Measurements from ENCODE around the gene KRT37. TPM values are rescaled to one million over a fixed set of nuclear protein-coding genes. Genes with fewer than 3 reads are reported as not detected.

Gene KRT37
- total and polyA plus RNA-seq, 7 experiments from 2014 or later, result not detected

DNA sequence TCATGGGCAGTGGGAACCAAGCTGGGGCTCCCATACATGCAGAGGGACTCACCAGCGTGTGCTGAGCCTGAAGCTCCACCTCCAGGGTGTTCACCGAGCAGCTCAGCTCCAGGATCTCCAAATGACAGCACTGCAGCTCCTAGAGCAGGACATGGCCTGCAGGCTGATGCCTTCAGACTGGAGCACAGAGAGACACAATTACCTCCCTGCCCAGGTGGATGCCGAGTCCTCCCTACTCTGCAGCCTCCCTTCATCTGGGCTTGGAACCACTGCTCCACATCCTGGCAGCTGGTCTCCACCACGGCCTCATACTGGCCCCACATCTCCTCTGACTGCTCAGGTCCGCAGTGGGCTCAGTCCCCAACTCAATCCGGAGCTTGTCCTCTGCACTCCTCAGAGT is 24.6 kb upstream of the KRT37 start:
- Histone ChIP-seq H3K4me1 (ENCODE audit: control insufficient read depth in 2 of 2, insufficient read depth in 2 of 2, low read length in 2 of 2) (no peaks in the 10 kb centered on the region), H3K4me3 (ENCODE audit: low read length) (no peak overlapping the region), H3K36me3 (ENCODE audit: control insufficient read depth in 2 of 3, insufficient read depth in 3 of 3, low read length in 3 of 3) (no peaks in the 10 kb centered on the region), H3K27ac (ENCODE audit: low read depth, low read length) (no peak overlapping the region), H3K27me3 (ENCODE audit: control insufficient read depth in 2 of 2, insufficient read depth in 2 of 2, low read length in 2 of 2) (no peaks in the 10 kb centered on the region), H3K9me3 (ENCODE audit: control insufficient read depth in 2 of 3, low read length in 3 of 3) (no peaks in the 10 kb centered on the region)
- Mint-ChIP-seq H3K9me3 (peaks cover 0 to 1% (median 0%) of the 10 kb centered on the region in 11 donors), H3K27me3 (peaks cover 0 to 15% (median 7%) of the 10 kb centered on the region in 5 donors), H3K36me3 (no peaks in the 10 kb centered on the region), H3K4me1 (peaks cover 0 to 2% (median 0%) of the 10 kb centered on the region in 7 donors), H3K4me3 (no peak overlapping the region), H3K27ac (no peak overlapping the region)
- ATAC-seq (no peak), DNase-seq (no peak)
- ChIA-PET POLR2A (no interaction called here), CTCF (interaction anchor here (1.3 kb wide), 1 partner anchor 214 kb away, joined by 3 read pairs; no protein-coding TSS in a partner anchor)
- intact Hi-C loops (cut with micrococcal nuclease), result no loop called here

DNA sequence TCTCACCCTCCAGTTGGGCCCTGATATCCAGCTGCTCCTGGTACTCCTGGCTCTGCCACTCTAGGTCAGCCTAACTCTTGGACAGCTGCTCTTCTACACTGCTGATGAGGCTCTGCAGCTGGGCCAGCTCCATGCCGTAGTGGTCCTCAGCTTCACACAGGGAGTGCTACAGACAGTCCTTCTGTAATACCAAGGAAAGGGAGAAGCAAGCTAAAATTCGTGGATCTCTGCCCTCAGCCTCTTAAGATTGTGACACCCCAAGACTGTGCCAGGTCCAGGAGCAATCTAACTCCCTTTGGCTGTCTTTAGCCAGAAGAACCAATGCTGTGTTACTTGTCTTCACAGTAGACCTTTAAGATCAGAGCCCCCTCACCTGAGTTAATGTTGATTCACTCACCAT is 24.1 kb upstream of the KRT37 start:
- H3K4me1 ChIP-seq (ENCODE audit: control insufficient read depth in 2 of 2, insufficient read depth in 2 of 2, low read length in 2 of 2), result no peaks in the 10 kb centered on the region
- H3K27ac Mint-ChIP-seq, result peak overlapping the region in 1 of 9 donors; percentile 29
- H3K36me3 Mint-ChIP-seq, result no peaks in the 10 kb centered on the region
- no peaks in the 10 kb centered on the region for H3K27me3 ChIP-seq (ENCODE audit: control insufficient read depth in 2 of 2, insufficient read depth in 2 of 2, low read length in 2 of 2)
- H3K27me3 Mint-ChIP-seq, result peaks cover 0 to 16% (median 7%) of the 10 kb centered on the region in 5 donors
- peaks cover 0 to 1% (median 0%) of the 10 kb centered on the region in 11 donors for H3K9me3 Mint-ChIP-seq
- no peak overlapping the region for H3K4me3 Mint-ChIP-seq
- DNase-seq (no peak), ATAC-seq (no peak)
- H3K36me3 ChIP-seq (ENCODE audit: control insufficient read depth in 2 of 3, insufficient read depth in 3 of 3, low read length in 3 of 3), result no peaks in the 10 kb centered on the region
- no peak overlapping the region for H3K4me3 ChIP-seq (ENCODE audit: low read length)
- POLR2A ChIA-PET, result no interaction called here
- peaks cover 0 to 2% (median 0%) of the 10 kb centered on the region in 7 donors for H3K4me1 Mint-ChIP-seq
- no peak overlapping the region for H3K27ac ChIP-seq (ENCODE audit: low read depth, low read length)
- H3K9me3 ChIP-seq (ENCODE audit: control insufficient read depth in 2 of 3, low read length in 3 of 3), result no peaks in the 10 kb centered on the region
- CTCF ChIA-PET, result interaction anchor here (1.3 kb wide), 1 partner anchor 215 kb away, joined by 3 read pairs; no protein-coding TSS in a partner anchor
- intact Hi-C loops (cut with micrococcal nuclease), result no loop called here

DNA sequence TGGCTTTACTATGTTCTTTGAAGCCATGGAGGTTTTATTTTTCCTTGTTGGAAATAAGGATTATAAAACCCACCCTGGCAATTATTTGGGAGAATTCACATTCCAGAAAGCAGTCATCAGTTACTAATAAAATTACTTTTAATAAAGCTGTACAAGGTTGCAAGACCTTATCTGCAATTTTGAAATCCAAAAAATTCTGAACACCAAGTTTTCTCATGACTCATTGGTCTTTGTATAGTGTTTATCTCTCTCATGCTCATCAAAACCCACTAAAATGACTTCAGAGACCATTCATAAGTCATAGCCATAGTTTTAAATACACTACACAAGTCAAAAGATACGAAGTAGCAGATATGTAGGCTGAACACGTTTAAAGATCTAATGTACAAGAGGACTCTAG is 22.4 kb upstream of the KRT37 start:
- Mint-ChIP-seq H3K27ac (no peak overlapping the region), H3K27me3 (peaks cover 0 to 16% (median 11%) of the 10 kb centered on the region in 5 donors), H3K4me3 (no peak overlapping the region), H3K36me3 (no peaks in the 10 kb centered on the region), H3K4me1 (peaks cover 0 to 2% (median 0%) of the 10 kb centered on the region in 7 donors), H3K9me3 (peaks cover 0 to 1% (median 0%) of the 10 kb centered on the region in 11 donors)
- no peaks in the 10 kb centered on the region for H3K27me3 ChIP-seq (ENCODE audit: control insufficient read depth in 2 of 2, insufficient read depth in 2 of 2, low read length in 2 of 2)
- intact Hi-C loops (cut with micrococcal nuclease), result no loop called here
- no peaks in the 10 kb centered on the region for H3K4me1 ChIP-seq (ENCODE audit: control insufficient read depth in 2 of 2, insufficient read depth in 2 of 2, low read length in 2 of 2)
- no peaks in the 10 kb centered on the region for H3K36me3 ChIP-seq (ENCODE audit: control insufficient read depth in 2 of 3, insufficient read depth in 3 of 3, low read length in 3 of 3)
- H3K4me3 ChIP-seq (ENCODE audit: low read length), result no peak overlapping the region
- no peak for DNase-seq
- H3K9me3 ChIP-seq (ENCODE audit: control insufficient read depth in 2 of 3, low read length in 3 of 3), result no peaks in the 10 kb centered on the region
- no peak overlapping the region for H3K27ac ChIP-seq (ENCODE audit: low read depth, low read length)
- POLR2A ChIA-PET, result interaction anchor here (0.6 kb wide), 1 partner anchor 494 kb away, joined by 3 read pairs; no protein-coding TSS in a partner anchor
- CTCF ChIA-PET, result no interaction called here
- no peak for ATAC-seq

DNA sequence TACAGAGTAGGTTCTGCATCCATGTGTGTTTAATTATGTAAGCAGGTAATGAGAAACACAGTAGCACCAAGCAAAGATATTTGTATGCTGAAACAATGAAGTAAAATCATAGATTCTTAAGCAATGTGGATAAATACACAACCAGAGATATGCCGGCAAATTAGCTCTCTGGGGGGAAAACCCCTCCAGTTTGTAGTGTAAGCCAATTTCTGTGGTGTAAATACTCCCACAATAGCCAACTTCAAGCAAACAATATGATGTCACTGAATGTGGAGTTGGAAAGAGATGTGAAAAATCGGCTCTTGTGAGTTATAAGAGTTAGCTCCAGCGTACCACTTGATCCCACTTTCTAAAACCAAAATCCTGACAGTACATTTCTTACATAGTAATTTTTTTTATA is 20.3 kb upstream of the KRT37 start:
- Mint-ChIP-seq H3K36me3 (no peaks in the 10 kb centered on the region), H3K27me3 (peaks cover 0 to 16% (median 8%) of the 10 kb centered on the region in 5 donors), H3K4me3 (no peak overlapping the region), H3K9me3 (peaks cover 0 to 5% (median 0%) of the 10 kb centered on the region in 11 donors), H3K27ac (no peak overlapping the region), H3K4me1 (no peaks in the 10 kb centered on the region)
- H3K9me3 ChIP-seq (ENCODE audit: control insufficient read depth in 2 of 3, low read length in 3 of 3), result no peaks in the 10 kb centered on the region
- POLR2A ChIA-PET, result no interaction called here
- no peaks in the 10 kb centered on the region for H3K27me3 ChIP-seq (ENCODE audit: control insufficient read depth in 2 of 2, insufficient read depth in 2 of 2, low read length in 2 of 2)
- intact Hi-C loops (cut with micrococcal nuclease), result no loop called here
- no peak overlapping the region for H3K4me3 ChIP-seq (ENCODE audit: low read length)
- CTCF ChIA-PET, result interaction anchor here (0.7 to 0.8 kb wide), 2 partner anchors 22 to 24 kb away, joined by 3 to 4 read pairs; no protein-coding TSS in a partner anchor
- DNase-seq, result no peak
- no peak overlapping the region for H3K27ac ChIP-seq (ENCODE audit: low read depth, low read length)
- H3K36me3 ChIP-seq (ENCODE audit: control insufficient read depth in 2 of 3, insufficient read depth in 3 of 3, low read length in 3 of 3), result no peaks in the 10 kb centered on the region
- H3K4me1 ChIP-seq (ENCODE audit: control insufficient read depth in 2 of 2, insufficient read depth in 2 of 2, low read length in 2 of 2), result no peaks in the 10 kb centered on the region
- no peak for ATAC-seq

DNA sequence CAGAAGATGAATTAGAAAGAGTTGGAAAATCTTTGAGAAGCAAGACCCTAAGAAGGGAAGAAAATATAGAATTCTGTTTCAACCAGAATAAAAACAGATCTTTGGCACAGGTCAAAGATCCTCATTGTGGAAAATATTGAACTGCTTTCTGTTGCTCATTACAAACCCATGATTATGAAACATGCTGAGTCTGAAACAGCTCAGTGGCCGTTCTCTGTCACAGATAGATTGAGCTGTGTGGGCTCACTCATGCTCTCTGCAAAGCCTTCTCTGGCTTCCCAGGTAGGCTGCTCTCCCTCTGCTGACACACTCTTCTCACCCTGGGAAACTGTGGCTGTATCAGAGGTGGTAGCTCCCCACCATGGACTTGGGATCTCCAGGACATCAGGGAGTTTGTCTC is 19.8 kb upstream of the KRT37 start:
- POLR2A ChIA-PET, result no interaction called here
- Histone ChIP-seq H3K27me3 (ENCODE audit: control insufficient read depth in 2 of 2, insufficient read depth in 2 of 2, low read length in 2 of 2) (no peaks in the 10 kb centered on the region), H3K27ac (ENCODE audit: low read depth, low read length) (no peak overlapping the region), H3K4me3 (ENCODE audit: low read length) (no peak overlapping the region), H3K9me3 (ENCODE audit: control insufficient read depth in 2 of 3, low read length in 3 of 3) (no peaks in the 10 kb centered on the region), H3K36me3 (ENCODE audit: control insufficient read depth in 2 of 3, insufficient read depth in 3 of 3, low read length in 3 of 3) (no peaks in the 10 kb centered on the region), H3K4me1 (ENCODE audit: control insufficient read depth in 2 of 2, insufficient read depth in 2 of 2, low read length in 2 of 2) (no peaks in the 10 kb centered on the region)
- Mint-ChIP-seq H3K4me1 (peaks cover 0 to 4% (median 0%) of the 10 kb centered on the region in 7 donors), H3K36me3 (no peaks in the 10 kb centered on the region), H3K27ac (no peak overlapping the region), H3K27me3 (peaks cover 0 to 16% (median 5%) of the 10 kb centered on the region in 5 donors), H3K9me3 (peaks cover 0 to 6% (median 0%) of the 10 kb centered on the region in 11 donors), H3K4me3 (no peak overlapping the region)
- DNase-seq, result no peak
- CTCF ChIA-PET, result interaction anchor here (0.5 to 0.8 kb wide), 3 partner anchors 12 to 24 kb away, joined by 3 to 5 read pairs (median 4); no protein-coding TSS in a partner anchor
- intact Hi-C loops (cut with micrococcal nuclease), result no loop called here
- no peak for ATAC-seq

DNA sequence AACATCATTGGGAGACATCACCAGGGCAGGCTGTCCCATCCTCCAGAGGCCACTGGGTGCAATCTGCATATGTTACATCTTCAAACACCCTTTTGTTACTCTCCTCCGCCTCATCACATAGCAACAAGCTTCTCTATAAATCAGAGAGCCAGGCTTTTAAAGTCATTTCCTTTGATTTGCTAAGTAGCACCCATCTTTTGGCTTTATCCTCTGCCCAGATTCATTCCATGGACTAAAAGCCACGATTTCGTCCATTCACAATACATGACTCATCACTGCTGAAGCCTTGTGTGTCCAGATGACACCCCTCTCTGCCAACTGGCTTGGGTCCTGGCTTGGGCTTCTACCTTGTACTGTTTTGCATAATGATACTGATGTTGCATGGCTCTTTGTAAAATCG is 18.4 kb upstream of the KRT37 start:
- H3K4me1 ChIP-seq (ENCODE audit: control insufficient read depth in 2 of 2, insufficient read depth in 2 of 2, low read length in 2 of 2), result no peaks in the 10 kb centered on the region
- ChIA-PET CTCF (interaction anchor here (0.8 kb wide), 1 partner anchor 12 kb away, joined by 3 read pairs; no protein-coding TSS in a partner anchor), POLR2A (no interaction called here)
- no peaks in the 10 kb centered on the region for H3K36me3 ChIP-seq (ENCODE audit: control insufficient read depth in 2 of 3, insufficient read depth in 3 of 3, low read length in 3 of 3)
- ATAC-seq, result no peak
- intact Hi-C loops (cut with micrococcal nuclease), result no loop called here
- Mint-ChIP-seq H3K9me3 (peaks cover 0 to 6% (median 0%) of the 10 kb centered on the region in 11 donors), H3K27me3 (peaks cover 0 to 16% (median 4%) of the 10 kb centered on the region in 5 donors), H3K4me3 (no peak overlapping the region), H3K36me3 (no peaks in the 10 kb centered on the region), H3K27ac (no peak overlapping the region), H3K4me1 (peaks cover 0 to 4% (median 0%) of the 10 kb centered on the region in 7 donors)
- H3K27me3 ChIP-seq (ENCODE audit: control insufficient read depth in 2 of 2, insufficient read depth in 2 of 2, low read length in 2 of 2), result no peaks in the 10 kb centered on the region
- no peak overlapping the region for H3K4me3 ChIP-seq (ENCODE audit: low read length)
- DNase-seq, result no peak
- H3K27ac ChIP-seq (ENCODE audit: low read depth, low read length), result no peak overlapping the region
- H3K9me3 ChIP-seq (ENCODE audit: control insufficient read depth in 2 of 3, low read length in 3 of 3), result no peaks in the 10 kb centered on the region

DNA sequence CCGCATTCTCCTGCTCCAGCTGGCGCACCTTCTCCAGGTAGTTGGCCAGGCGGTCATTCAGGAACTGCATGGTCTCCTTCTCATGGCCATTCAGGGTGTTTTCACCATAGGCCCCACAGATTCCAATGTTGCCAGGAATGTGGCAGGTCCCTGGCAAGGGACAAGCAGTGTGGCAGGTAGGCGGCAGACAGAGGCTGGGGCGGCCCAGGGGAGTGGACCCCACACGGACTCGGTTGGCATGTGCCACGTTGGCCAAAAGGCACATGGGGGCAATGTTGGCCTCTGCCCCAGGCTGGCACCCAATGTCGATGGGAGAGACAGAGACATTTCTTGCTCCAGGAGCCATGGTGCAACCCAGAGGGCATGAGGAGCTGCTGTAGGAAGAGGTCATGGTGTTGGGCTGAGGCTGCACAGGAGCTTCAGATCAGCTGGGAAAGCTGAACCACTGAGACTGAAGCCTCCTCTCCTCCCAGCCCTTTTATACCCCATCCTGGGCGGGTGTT is 16.2 kb upstream of the KRT37 start, which contains the start of gene KRT38:
Gene KRT38 (minus strand): TSS at position 453 of the 503 bp plus-strand sequence. CDS start 62 bp downstream, at position 391.
- ATAC-seq (no peak), DNase-seq (no peak)
- no peak within 1 kb of the TSS for H3K27ac ChIP-seq (ENCODE audit: low read depth, low read length)
- H3K4me3 Mint-ChIP-seq, result no peak within 1 kb of the TSS
- peaks cover 0 to 15% (median 4%) of the 10 kb centered on the region in 5 donors for H3K27me3 Mint-ChIP-seq
- no peaks in the 10 kb centered on the region for H3K36me3 Mint-ChIP-seq
- ChIA-PET CTCF (interaction anchor here (0.6 kb wide), 1 partner anchor 9 kb away, joined by 4 read pairs; no protein-coding TSS in a partner anchor), POLR2A (no interaction called here)
- peaks cover 0 to 4% (median 0%) of the 10 kb centered on the region in 7 donors for H3K4me1 Mint-ChIP-seq
- no peaks in the 10 kb centered on the region for H3K9me3 ChIP-seq (ENCODE audit: control insufficient read depth in 2 of 3, low read length in 3 of 3)
- H3K4me1 ChIP-seq (ENCODE audit: control insufficient read depth in 2 of 2, insufficient read depth in 2 of 2, low read length in 2 of 2), result no peaks in the 10 kb centered on the region
- no peaks in the 10 kb centered on the region for H3K36me3 ChIP-seq (ENCODE audit: control insufficient read depth in 2 of 3, insufficient read depth in 3 of 3, low read length in 3 of 3)
- no peak within 1 kb of the TSS for H3K27ac Mint-ChIP-seq
- no peak within 1 kb of the TSS for H3K4me3 ChIP-seq (ENCODE audit: low read length)
- intact Hi-C loops (cut with micrococcal nuclease), result no loop called here
- H3K27me3 ChIP-seq (ENCODE audit: control insufficient read depth in 2 of 2, insufficient read depth in 2 of 2, low read length in 2 of 2), result no peaks in the 10 kb centered on the region
- H3K9me3 Mint-ChIP-seq, result peaks cover 0 to 6% (median 0%) of the 10 kb centered on the region in 11 donors

All from naive thymus-derived CD4-positive, alpha-beta T cell (primary cell).